ENCODE results near the gene IRF4. TPM values are rescaled to one million over a fixed set of nuclear protein-coding genes. Genes with fewer than 3 reads are reported as not detected.

The IRF4 gene
- total RNA-seq, 1 donor from 2014 or later, result not detected

DNA sequence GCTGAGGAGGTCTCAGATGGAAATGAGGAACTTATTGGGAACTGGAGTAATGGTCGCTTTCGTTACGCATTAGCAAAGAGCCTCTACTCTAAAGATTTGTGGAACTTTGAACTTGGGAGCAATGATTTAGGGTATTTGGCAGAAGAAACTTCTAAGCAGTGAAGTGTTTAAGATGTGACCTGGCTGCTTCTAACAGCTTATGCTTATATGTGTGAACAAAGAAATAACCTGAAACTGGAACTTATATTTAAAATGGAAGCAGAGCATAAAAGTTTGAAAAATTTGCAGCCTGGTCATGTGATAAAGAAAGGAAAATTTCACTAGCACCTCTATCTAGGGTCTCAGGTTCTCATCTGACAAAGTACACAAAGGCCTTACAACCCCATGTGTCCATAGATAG, 23.5 kb downstream of the IRF4 start:
- Mint-ChIP-seq H3K4me1 (ENCODE audit: unreplicated experiment) (no peaks in the 10 kb centered on the region), H3K4me3 (ENCODE audit: unreplicated experiment) (no peak overlapping the region), H3K36me3 (ENCODE audit: unreplicated experiment) (no peaks in the 10 kb centered on the region), H3K27me3 (ENCODE audit: unreplicated experiment) (peaks cover 46% of the 10 kb centered on the region), H3K27ac (ENCODE audit: unreplicated experiment) (no peak overlapping the region), H3K9me3 (ENCODE audit: unreplicated experiment) (peaks cover 11% of the 10 kb centered on the region)
- DNase-seq (ENCODE audit: extremely low spot score, unreplicated experiment), result no peak
- TF ChIP-seq, protein P1, sequence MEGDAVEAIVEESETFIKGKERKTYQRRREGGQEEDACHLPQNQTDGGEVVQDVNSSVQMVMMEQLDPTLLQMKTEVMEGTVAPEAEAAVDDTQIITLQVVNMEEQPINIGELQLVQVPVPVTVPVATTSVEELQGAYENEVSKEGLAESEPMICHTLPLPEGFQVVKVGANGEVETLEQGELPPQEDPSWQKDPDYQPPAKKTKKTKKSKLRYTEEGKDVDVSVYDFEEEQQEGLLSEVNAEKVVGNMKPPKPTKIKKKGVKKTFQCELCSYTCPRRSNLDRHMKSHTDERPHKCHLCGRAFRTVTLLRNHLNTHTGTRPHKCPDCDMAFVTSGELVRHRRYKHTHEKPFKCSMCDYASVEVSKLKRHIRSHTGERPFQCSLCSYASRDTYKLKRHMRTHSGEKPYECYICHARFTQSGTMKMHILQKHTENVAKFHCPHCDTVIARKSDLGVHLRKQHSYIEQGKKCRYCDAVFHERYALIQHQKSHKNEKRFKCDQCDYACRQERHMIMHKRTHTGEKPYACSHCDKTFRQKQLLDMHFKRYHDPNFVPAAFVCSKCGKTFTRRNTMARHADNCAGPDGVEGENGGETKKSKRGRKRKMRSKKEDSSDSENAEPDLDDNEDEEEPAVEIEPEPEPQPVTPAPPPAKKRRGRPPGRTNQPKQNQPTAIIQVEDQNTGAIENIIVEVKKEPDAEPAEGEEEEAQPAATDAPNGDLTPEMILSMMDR (IDR thresholded peaks at IDR 0.05), result no peak

DNA sequence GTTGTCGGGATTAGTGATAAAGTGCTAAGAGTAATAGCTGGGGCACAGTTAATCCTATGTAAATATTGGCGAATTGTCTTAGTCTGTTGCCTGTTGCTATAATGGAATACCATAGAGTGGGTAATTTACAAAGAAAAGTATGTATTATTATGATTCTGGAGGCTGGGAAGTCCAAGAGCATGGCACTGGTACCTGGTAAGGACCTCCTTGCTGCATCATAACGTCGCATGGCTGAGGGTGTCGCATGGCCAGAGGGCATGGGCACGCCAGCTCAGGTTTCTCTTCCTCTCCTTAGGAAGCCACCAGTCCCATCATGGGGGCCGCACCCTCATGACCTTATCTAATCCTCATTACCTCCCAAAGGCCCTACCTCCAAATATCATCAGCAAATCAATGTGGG, 29.7 kb downstream of the IRF4 start:
- no peak overlapping the region for H3K4me3 Mint-ChIP-seq (ENCODE audit: unreplicated experiment)
- no peak overlapping the region for H3K27ac Mint-ChIP-seq (ENCODE audit: unreplicated experiment)
- H3K36me3 Mint-ChIP-seq (ENCODE audit: unreplicated experiment), result no peaks in the 10 kb centered on the region
- peaks cover 13% of the 10 kb centered on the region for H3K4me1 Mint-ChIP-seq (ENCODE audit: unreplicated experiment)
- DNase-seq (ENCODE audit: extremely low spot score, unreplicated experiment), result no peak
- TF ChIP-seq, protein P1 (IDR thresholded peaks at IDR 0.05), result no peak
- H3K27me3 Mint-ChIP-seq (ENCODE audit: unreplicated experiment), result peaks cover 5% of the 10 kb centered on the region
- peaks cover 6% of the 10 kb centered on the region for H3K9me3 Mint-ChIP-seq (ENCODE audit: unreplicated experiment)

DNA sequence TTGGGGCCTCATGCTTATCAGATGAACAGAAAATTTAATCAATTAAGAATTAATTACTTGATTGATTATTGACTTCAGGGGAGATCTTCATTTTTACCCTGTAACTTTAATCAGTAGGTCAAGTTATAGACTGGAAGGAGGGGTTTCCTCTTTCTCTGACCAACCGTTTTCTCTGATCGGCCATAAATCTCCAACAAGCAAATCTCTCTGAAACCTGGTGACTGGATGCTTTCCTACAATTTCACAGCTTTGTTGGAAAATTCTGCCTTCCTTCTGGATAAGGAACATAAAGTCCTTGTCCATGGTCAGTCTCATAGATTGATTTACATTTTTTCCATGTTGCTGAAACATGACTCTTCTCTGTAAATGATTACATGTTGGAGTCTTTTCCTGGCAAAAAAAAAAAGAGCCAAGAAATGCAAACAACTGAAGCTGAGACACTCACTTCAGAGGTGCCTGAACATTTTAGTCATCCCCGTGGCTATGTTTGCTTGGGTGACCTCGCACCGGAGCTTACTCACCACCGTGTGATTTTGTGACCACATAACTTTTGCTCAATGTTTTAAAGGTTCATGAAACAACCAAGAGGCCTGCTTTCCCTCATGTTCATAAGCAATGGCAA, 31.0 kb downstream of the IRF4 start:
- no peak overlapping the region for H3K4me3 Mint-ChIP-seq (ENCODE audit: unreplicated experiment)
- H3K9me3 Mint-ChIP-seq (ENCODE audit: unreplicated experiment), result peaks cover 6% of the 10 kb centered on the region
- peak overlapping the region; percentile 34 for H3K27ac Mint-ChIP-seq (ENCODE audit: unreplicated experiment)
- TF ChIP-seq, protein P1 (IDR thresholded peaks at IDR 0.05), result no peak
- no peaks in the 10 kb centered on the region for H3K27me3 Mint-ChIP-seq (ENCODE audit: unreplicated experiment)
- H3K36me3 Mint-ChIP-seq (ENCODE audit: unreplicated experiment), result no peaks in the 10 kb centered on the region
- H3K4me1 Mint-ChIP-seq (ENCODE audit: unreplicated experiment), result peaks cover 13% of the 10 kb centered on the region
- DNase-seq (ENCODE audit: extremely low spot score, unreplicated experiment), result no peak

DNA sequence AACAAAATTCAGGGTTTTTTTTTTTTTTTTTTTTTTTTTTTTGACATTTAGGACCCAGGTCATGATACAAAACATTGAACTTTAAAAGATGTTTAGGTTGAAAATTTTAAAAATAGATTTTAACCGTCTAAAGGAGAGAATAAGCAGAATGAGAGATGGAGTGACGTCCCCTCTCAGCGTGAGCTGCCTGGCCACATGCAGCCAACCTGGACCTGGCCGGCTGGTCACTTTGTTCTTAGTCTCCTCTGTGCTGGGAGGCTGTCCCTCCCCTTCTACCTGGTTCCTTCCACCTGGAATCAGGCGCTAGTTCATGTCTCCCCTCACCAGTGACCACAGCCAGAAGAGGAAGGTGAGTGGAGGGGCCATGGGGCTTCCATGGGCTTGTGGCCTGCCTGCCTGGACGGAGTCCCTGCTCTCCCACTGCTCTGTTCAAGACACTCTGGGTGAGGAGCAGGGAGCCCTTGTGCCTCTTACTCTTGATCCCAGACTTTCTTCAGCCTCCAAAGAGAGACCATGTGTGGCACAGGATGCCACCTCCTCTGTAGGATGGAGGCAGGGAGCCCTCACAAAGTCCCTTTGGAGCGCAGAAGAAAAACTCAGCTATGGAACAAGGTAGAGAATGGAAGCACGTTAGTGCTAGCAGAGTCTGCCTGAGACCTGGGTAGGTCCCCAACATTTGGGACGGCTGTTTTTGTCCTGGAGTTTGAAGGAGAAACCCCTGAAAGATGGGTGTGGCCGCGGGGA, 31.7 kb downstream of the IRF4 start:
- peaks cover 6% of the 10 kb centered on the region for H3K9me3 Mint-ChIP-seq (ENCODE audit: unreplicated experiment)
- no peaks in the 10 kb centered on the region for H3K27me3 Mint-ChIP-seq (ENCODE audit: unreplicated experiment)
- TF ChIP-seq, protein P1 (IDR thresholded peaks at IDR 0.05), result no peak
- peaks cover 13% of the 10 kb centered on the region for H3K4me1 Mint-ChIP-seq (ENCODE audit: unreplicated experiment)
- no peak for DNase-seq (ENCODE audit: extremely low spot score, unreplicated experiment)
- no peak overlapping the region for H3K27ac Mint-ChIP-seq (ENCODE audit: unreplicated experiment)
- H3K36me3 Mint-ChIP-seq (ENCODE audit: unreplicated experiment), result no peaks in the 10 kb centered on the region
- no peak overlapping the region for H3K4me3 Mint-ChIP-seq (ENCODE audit: unreplicated experiment)

GRCh38 chr6:423799-424345, 32.3 kb downstream of the IRF4 start:
- Mint-ChIP-seq H3K36me3 (ENCODE audit: unreplicated experiment) (no peaks in the 10 kb centered on the region), H3K27ac (ENCODE audit: unreplicated experiment) (no peak overlapping the region), H3K4me1 (ENCODE audit: unreplicated experiment) (peaks cover 13% of the 10 kb centered on the region), H3K27me3 (ENCODE audit: unreplicated experiment) (no peaks in the 10 kb centered on the region), H3K4me3 (ENCODE audit: unreplicated experiment) (no peak overlapping the region), H3K9me3 (ENCODE audit: unreplicated experiment) (peaks cover 6% of the 10 kb centered on the region)
- peak; percentile 83 for DNase-seq (ENCODE audit: extremely low spot score, unreplicated experiment)
- TF ChIP-seq, protein P1 (IDR thresholded peaks at IDR 0.05), result no peak
